K562 (cell line): Measurements from ENCODE around the gene GET4. TPM values are rescaled to one million over a fixed set of nuclear protein-coding genes. Genes with fewer than 3 reads are reported as not detected.
A peak's percentile ranks its signal among the peaks of the same experiment; 100 is the strongest.

ENCODE experiments used
- ATAC-seq: fragments of 200-7000 bp; cut with Tn5 transposase; 3 replicates; pipeline ENCODE4 v1.9.1; 2020; ENCODE audit warnings: moderate library complexity
- BruUV-seq: library from RNA; stranded (reverse); fragments of 400-500 nt; replicated peaks from 2 replicates; lab custom pipeline; 2021; lab: Mats Ljungman, UMichigan
- CTCF ChIA-PET: fragments of 300-600 bp; formaldehyde crosslinking; extraction: SDS; loops from one replicate; lab custom pipeline; 2021; ENCODE audit warnings: low intra/inter-chr PET ratio; lab: Yijun Ruan, JAX
- POLR2A ChIA-PET: fragments of 300-600, 350-650 bp; sonication (Branson Sonifier 250); formaldehyde crosslinking; extraction: SDS; loops from one replicate; lab custom pipeline; 2021; ENCODE audit warnings: antibody characterized with exemption, inconsistent platforms; lab: Yijun Ruan, JAX
- DNase-seq, 4 experiments: peaks; one replicate each; pipeline versions ENCODE4 v3.0.0 to v3.0.0-alpha.2; 2011 to 2018; ENCODE audit warnings: low spot score in 3 of 4, mixed read lengths in 3 of 4; ENCODE audit errors: extremely low read depth in 1 of 4
- FAIRE-seq: peaks from 2 replicates; lab custom pipeline; 2011; peaks lifted over from hg19 to GRCh38; lab: Jason Lieb, UNC
- H2AFZ ChIP-seq: 2 replicates; pipeline ENCODE4 v1.6.0; 2011; ENCODE audit warnings: low read depth, low read length, control low read depth, inconsistent platforms
- H3K27ac ChIP-seq: fragments of 200-600 bp; 3 replicates; pipeline ENCODE4 v1.8.0; 2011; ENCODE audit warnings: low read depth, mild to moderate bottlenecking, control low read depth, inconsistent platforms, low read length, moderate library complexity, mixed read lengths; ENCODE audit errors: extremely low read depth
- H3K27me3 ChIP-seq, 2 experiments: fragments of 300-600 bp in 1 of 2; 2 replicates in 1 of 2; 3 replicates in 1 of 2; pipeline versions ENCODE4 v1.6.0 to v1.8.0; 2011; ENCODE audit warnings: inconsistent platforms in 2 of 2, low read length in 2 of 2, mild to moderate bottlenecking in 1 of 2, mixed read lengths in 1 of 2, moderate library complexity in 1 of 2; ENCODE audit not compliant: control insufficient read depth in 2 of 2, insufficient read depth in 2 of 2
- H3K36me3 ChIP-seq: fragments of 300-600 bp; 3 replicates; pipeline ENCODE4 v1.8.0; 2011; ENCODE audit warnings: mild to moderate bottlenecking, low read length, inconsistent platforms; ENCODE audit not compliant: control insufficient read depth, insufficient read depth
- H3K4me1 ChIP-seq, 2 experiments: fragments of 200-600 bp in 1 of 2; replicated peaks in 1 of 2; 2 replicates in 1 of 2; 3 replicates in 1 of 2; pipeline versions ENCODE4 v1.5.1 to v1.8.0; 2011; ENCODE audit warnings: inconsistent platforms in 2 of 2, low read length in 2 of 2, mild to moderate bottlenecking in 1 of 2, mixed read lengths in 1 of 2, moderate library complexity in 1 of 2; ENCODE audit not compliant: control insufficient read depth in 2 of 2, insufficient read depth in 2 of 2
- H3K4me2 ChIP-seq: 2 replicates; pipeline ENCODE4 v1.6.1; 2011; ENCODE audit warnings: low read length, control low read depth, inconsistent platforms, mixed read lengths; ENCODE audit not compliant: insufficient read depth
- H3K4me3 ChIP-seq: fragments of 200-600 bp; sonication (generic), shearing (Covaris generic); 2 replicates; pipeline ENCODE4 v1.5.1; 2016; ENCODE audit warnings: control low read depth, inconsistent platforms
- H3K79me2 ChIP-seq: fragments of 200-600 bp; 3 replicates; pipeline ENCODE4 v1.8.0; 2011; ENCODE audit warnings: low read length, inconsistent platforms; ENCODE audit not compliant: control insufficient read depth, insufficient read depth
- H3K9ac ChIP-seq, 2 experiments: 2 replicates each; pipeline versions ENCODE4 v1.6.0 to v1.6.1; 2011; ENCODE audit warnings: low read depth in 2 of 2, low read length in 2 of 2, control low read depth in 1 of 2, inconsistent platforms in 1 of 2, mild to moderate bottlenecking in 1 of 2, mixed read lengths in 1 of 2; ENCODE audit not compliant: insufficient read depth in 1 of 2
- H3K9me1 ChIP-seq: one replicate; pipeline ENCODE4 v1.6.0; 2011; ENCODE audit warnings: inconsistent platforms, mild to moderate bottlenecking, low read length, moderate library complexity; ENCODE audit not compliant: control insufficient read depth, insufficient read depth
- H3K9me3 ChIP-seq: replicated peaks from 2 replicates; pipeline ENCODE4 v1.5.1; 2011; ENCODE audit warnings: low read depth, low read length, inconsistent platforms; ENCODE audit not compliant: control insufficient read depth, insufficient read depth
- H4K20me1 ChIP-seq: replicated peaks from 2 replicates; pipeline ENCODE4 v1.6.1; 2011; ENCODE audit warnings: low read length, inconsistent platforms, mixed read lengths; ENCODE audit not compliant: control insufficient read depth, insufficient read depth
- E2F6 ChIP-seq, 2 experiments: IDR thresholded peaks; 2 replicates each; pipeline ENCODE4 v1.6.1; 2011; ENCODE audit warnings: borderline replicate concordance in 1 of 2, control low read depth in 1 of 2, low read depth in 1 of 2, low read length in 1 of 2, mild to moderate bottlenecking in 1 of 2, mixed read lengths in 1 of 2, moderate library complexity in 1 of 2; ENCODE audit not compliant: insufficient read depth in 1 of 2, insufficient read length in 1 of 2, poor library complexity in 1 of 2, severe bottlenecking in 1 of 2; ENCODE audit errors: extremely low read depth in 1 of 2
- FOXJ2 ChIP-seq: fragments of 200-800 bp; sonication (Bioruptor generic); IDR thresholded peaks from 2 replicates; pipeline ENCODE4 v1.6.1; 2016; ENCODE audit warnings: missing genetic modification characterization, missing compliant biosample characterization
- HNRNPUL1 ChIP-seq: fragments of 200-400 bp; formaldehyde crosslinking; IDR thresholded peaks from 2 replicates; pipeline ENCODE4 v1.6.1; 2017; ENCODE audit warnings: low read length
- MAX ChIP-seq: sonication (generic); formaldehyde crosslinking; IDR thresholded peaks from 2 replicates; pipeline ENCODE4 v1.9.0; 2022; ENCODE audit warnings: mild to moderate bottlenecking, missing genetic modification reagents
- MCM5 ChIP-seq: fragments of 450-650 bp; IDR thresholded peaks from 2 replicates; pipeline ENCODE4 v1.6.1; 2016; ENCODE audit warnings: low read depth
- MLLT1 ChIP-seq, 2 experiments: fragments of 450-650 bp; IDR thresholded peaks; 2 replicates each; pipeline ENCODE4 v1.6.1; 2016
- NFE2L1 ChIP-seq: fragments of 450-650 bp; IDR thresholded peaks from 2 replicates; pipeline ENCODE4 v1.6.1; 2016; ENCODE audit warnings: missing genetic modification characterization, low read depth, mild to moderate bottlenecking, missing compliant biosample characterization, moderate library complexity, borderline replicate concordance
- RFX1 ChIP-seq: fragments of 450-650 bp; IDR thresholded peaks from 2 replicates; pipeline ENCODE4 v1.6.1; 2016; ENCODE audit warnings: mild to moderate bottlenecking, moderate library complexity
- ZBTB33 ChIP-seq: sonication (generic); formaldehyde crosslinking; IDR thresholded peaks from 2 replicates; pipeline ENCODE4 v1.8.1; 2023; ENCODE audit warnings: mild to moderate bottlenecking, missing genetic modification reagents
- WGBS: fragments of 100-300 bp; shearing (Covaris generic); methylation state at CpG from one replicate; pipeline ENCODE4 v1.1.6; 2016; ENCODE audit warnings: low coverage, mixed read lengths; ENCODE audit not compliant: insufficient coverage; ENCODE audit errors: missing lambda C conversion rate; 5-methylcytosine and 5-hydroxymethylcytosine counted together
- in situ Hi-C: fragments of 300-500 bp; cut with MboI; formaldehyde crosslinking; loops from 4 replicates; pipeline ENCODE4 v1.15.0; 2018; ENCODE audit warnings: inconsistent platforms, mixed read lengths
- intact Hi-C: fragments of 100-400 bp; cut with micrococcal nuclease; formaldehyde crosslinking; loops from 2 replicates; pipeline ENCODE4 v1.14.2; 2022
- polyA plus RNA-seq, 8 experiments: library from polyadenylated mRNA; depleted of rRNA in 4 of 8; stranded (reverse) in 5 of 8; unstranded in 3 of 8; fragments of >200 nt; fragmentation: Nextera tagmentation in 2 of 8; fragmentation: Illumina TruSeq in 1 of 8; extraction: Ambion mirVana in 2 of 8; extraction: Trizol in 1 of 8; gene quantifications; 2 replicates each; pipeline versions ENCODE4 v1.2.1 to v1.2.3, GENCODE V29; 2011 to 2014; ENCODE audit warnings: inconsistent platforms in 1 of 8, missing spikeins in 1 of 8
- total RNA-seq, 7 experiments: library from RNA; depleted of rRNA in 6 of 7; stranded (reverse); fragments of >200 nt in 6 of 7; fragmentation: Illumina TruSeq in 2 of 7; extraction: Trizol in 2 of 7; gene quantifications; 2 replicates each; pipeline versions ENCODE4 v1.2.1 to v1.2.3, GENCODE V29; 2011 to 2021; ENCODE audit warnings: low replicate concordance in 1 of 7

The GET4 gene
- total and polyA plus RNA-seq, 9 of the 15 experiments (the other 6 are each of a cell fraction or from before 2014, with no cell fraction given), result 0.99 to 122 (median 40.4) TPM

- peak; percentile 55 for FAIRE-seq
- Histone ChIP-seq H3K9me1 (peaks cover 21% of the 10 kb centered on the region), H3K27ac (peak within 1 kb of the TSS; percentile 72; the same call in 2 of the 3 replicates), H3K4me3 (no peak within 1 kb of the TSS), H3K4me2 (no peak within 1 kb of the TSS; the same call in 1 of the 2 replicates), H3K4me1 (peaks cover 22 to 44% of the 10 kb centered on the region in 2 experiments), H2AFZ (no peak within 1 kb of the TSS), H3K9ac (peak within 1 kb of the TSS in 1 of 2 experiments; percentile 37; a peak in 1 of 4 replicates), H3K36me3 (peaks cover 33% of the 10 kb centered on the region; the same call in 2 of the 3 replicates), H3K9me3 (no peaks in the 10 kb centered on the region), H4K20me1 (peaks cover 45% of the 10 kb centered on the region; the same call in 1 of the 2 replicates), H3K27me3 (no peaks in the 10 kb centered on the region), H3K79me2 (peaks cover 90% of the 10 kb centered on the region)
- ChIA-PET CTCF (no interaction called here), POLR2A (interaction anchor here (0.7 to 1.4 kb wide), 4 partner anchors 10 to 147 kb away, joined by 3 to 4 read pairs (median 4); no protein-coding TSS in a partner anchor)
- intact Hi-C loops, result loop anchor here (5.0 kb wide), 1 partner anchor 40 kb away; no protein-coding TSS in a partner anchor
- 72% methylated on average over 24 of the region's 24 CpGs for WGBS
- in situ Hi-C loops, result no loop called here
- TF ChIP-seq FOXJ2 (tag) (peak; percentile 95), MLLT1 (IDR thresholded peaks at IDR 0.05) (peak in 1 of 2 experiments; percentile 48; a peak in 1 of 4 replicates), MAX (CRISPR knock-in tag) (peak; percentile 33; the same call in 1 of the 2 replicates), MCM5 (no peak), ZBTB33 (CRISPR knock-in tag) (peak; percentile 63; the same call in 1 of the 2 replicates), NFE2L1 (no peak), RFX1 (peak; percentile 73), HNRNPUL1 (no peak), E2F6 (IDR thresholded peaks at IDR 0.05; ENCODE audit: borderline replicate concordance in 1 of 2, extremely low read depth in 1 of 2, insufficient read depth in 1 of 2, insufficient read length in 1 of 2, low read depth in 1 of 2, low read length in 1 of 2, poor library complexity in 1 of 2, severe bottlenecking in 1 of 2) (peak; percentile 26 to 43)
- no TSS peak for BruUV-seq
- no peak for DNase-seq
- peak; percentile 7; the same call in 1 of the 3 replicates for ATAC-seq
These were observed 44.0 kb upstream of the GET4 start, which contains the start of gene SUN1 for GRCh38 chr7:832167-832967. TSS of gene SUN1 (plus strand) at chr7:832476. CDS start at chr7:832525, 49 bp downstream.
